Peyer's patch (tissue), 4 donors: ENCODE measurements around the gene CENPA.

Source experiments
- CTCF ChIP-seq, 6 experiments: fragments of 450-650 bp in 4 of 6; fragments of 200-600 bp in 2 of 6; sonication (generic) in 1 of 6; IDR thresholded peaks; one replicate each; pipeline ENCODE4 v1.5.1; 2017 to 2019; ENCODE audit warnings: antibody characterized with exemption in 6 of 6, mild to moderate bottlenecking in 3 of 6, moderate library complexity in 1 of 6
- POLR2A ChIP-seq, 2 donors: fragments of 450-650 bp; IDR thresholded peaks; one replicate each; pipeline ENCODE4 v1.5.1; 2017; ENCODE audit warnings: antibody characterized with exemption in 2 of 2, mild to moderate bottlenecking in 2 of 2, moderate library complexity in 2 of 2

- TF ChIP-seq CTCF (IDR thresholded peaks at IDR 0.05) = no peak
- TF ChIP-seq POLR2A (IDR thresholded peaks at IDR 0.05) = no peak
Measured at GRCh38 chr2:26778507-26778906, 7.3 kb upstream of the CENPA start.
